ENCODE data around the gene EXOC1. TPM values are rescaled to one million over a fixed set of nuclear protein-coding genes. Genes with fewer than 3 reads are reported as not detected.

The EXOC1 gene
- total and polyA plus RNA-seq, 10 of the 15 experiments (the other 5 are each of a cell fraction or from before 2014, with no cell fraction given): 11.8 to 36.6 (median 21.1) TPM

DNA sequence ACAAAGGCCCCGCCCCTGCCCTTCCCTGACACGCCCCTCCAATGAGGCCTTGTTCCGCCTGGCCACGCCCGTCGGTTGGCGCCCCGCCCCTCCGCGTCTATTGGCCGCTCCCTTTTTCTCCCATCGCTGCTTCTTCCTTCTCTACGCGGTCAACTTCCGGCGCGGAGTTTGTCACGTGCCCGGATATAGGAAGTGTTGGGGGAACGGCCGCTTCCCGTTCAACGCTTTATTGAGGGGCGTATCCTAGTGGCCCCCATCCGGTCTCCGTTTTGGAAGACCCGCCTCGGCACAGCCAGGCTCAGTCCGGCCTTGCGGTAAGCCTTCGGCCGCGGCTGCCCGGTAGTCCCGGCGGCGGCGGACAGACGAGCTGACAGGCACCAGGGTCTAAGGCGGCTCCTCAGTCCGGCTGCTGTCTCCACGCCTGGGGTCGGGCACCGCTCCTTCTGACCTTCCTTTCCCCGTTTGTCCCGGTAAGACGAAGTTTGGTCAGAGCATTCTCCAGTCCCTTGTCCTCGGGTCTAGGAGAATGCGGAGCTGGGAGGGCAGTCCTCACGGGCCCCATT lies at the start of gene EXOC1 (continued):
- TF ChIP-seq, protein P1, sequence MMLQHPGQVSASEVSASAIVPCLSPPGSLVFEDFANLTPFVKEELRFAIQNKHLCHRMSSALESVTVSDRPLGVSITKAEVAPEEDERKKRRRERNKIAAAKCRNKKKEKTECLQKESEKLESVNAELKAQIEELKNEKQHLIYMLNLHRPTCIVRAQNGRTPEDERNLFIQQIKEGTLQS (IDR thresholded peaks at IDR 0.05; ENCODE audit: borderline replicate concordance, extremely low read depth, low read depth, low read length): peak; percentile 90
- peak; percentile 94 for TF ChIP-seq HDGF (IDR thresholded peaks at IDR 0.05)
- TF ChIP-seq ZSCAN29 (IDR thresholded peaks at IDR 0.05): no peak
- TF ChIP-seq SRF (IDR thresholded peaks at IDR 0.05; ENCODE audit: low read depth in 2 of 2, low read length in 2 of 2): peak; percentile 9 to 40; a peak in 1 of 4 replicates
- TF ChIP-seq STAT1 (conservative IDR thresholded peaks at IDR 0.05): peak; percentile 73; the same call in 1 of the 2 replicates
- no peak for TF ChIP-seq NR2F1 (conservative IDR thresholded peaks at IDR 0.05)
- TF ChIP-seq SP1 (IDR thresholded peaks at IDR 0.05; ENCODE audit: low read depth, low read length): peak; percentile 10
- TF ChIP-seq NFIC (IDR thresholded peaks at IDR 0.05; ENCODE audit: low read depth, low read length): no peak
- TF ChIP-seq MXI1 (IDR thresholded peaks at IDR 0.05; ENCODE audit: low read depth, low read length): no peak; the same call in 1 of the 2 replicates
- no peak for TF ChIP-seq EZH2 (IDR thresholded peaks at IDR 0.05; ENCODE audit: borderline replicate concordance, control insufficient read depth, low read depth, low read length)

DNA sequence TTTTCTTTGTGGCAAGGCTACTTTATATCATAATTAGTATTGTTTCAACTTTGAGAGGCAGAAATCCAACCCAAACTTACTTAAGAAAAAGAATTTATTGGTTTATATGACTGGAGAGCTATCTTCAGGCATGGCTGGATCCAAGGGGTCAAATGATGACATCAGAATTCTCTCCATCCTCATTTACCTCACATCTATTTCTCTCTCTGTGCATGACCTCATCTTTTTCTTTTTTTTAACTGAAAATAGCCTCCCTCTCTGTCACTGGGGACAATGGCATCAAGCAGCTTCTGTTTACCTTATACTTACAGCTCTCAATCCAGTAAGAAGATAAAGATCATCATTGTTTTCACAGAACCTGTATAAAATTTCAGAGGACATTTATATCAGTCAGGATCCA lies 45.9 kb upstream of the EXOC1 start:
- Histone ChIP-seq H3K4me3 (no peak overlapping the region), H3K36me3 (ENCODE audit: control insufficient read depth in 2 of 2, insufficient read depth in 2 of 2, low read length in 1 of 2) (no peaks in the 10 kb centered on the region), H3K27me3 (replicated peaks in 1 of 2; ENCODE audit: control insufficient read depth in 2 of 2, insufficient read depth in 2 of 2, low read length in 1 of 2) (no peaks in the 10 kb centered on the region; a peak in 1 of 4 replicates), H3K9me3 (replicated peaks; ENCODE audit: control insufficient read depth, insufficient read depth, low read length) (no peaks in the 10 kb centered on the region), H3K79me2 (ENCODE audit: control insufficient read depth, insufficient read depth, low read length) (no peaks in the 10 kb centered on the region), H3K4me1 (ENCODE audit: control insufficient read depth, insufficient read depth, low read length) (no peaks in the 10 kb centered on the region), H4K20me1 (ENCODE audit: control insufficient read depth, insufficient read depth) (no peaks in the 10 kb centered on the region), H3K9ac (ENCODE audit: control insufficient read depth, insufficient read depth, low read length) (no peak overlapping the region), H3K4me2 (ENCODE audit: control insufficient read depth, insufficient read depth) (no peak overlapping the region), H3K27ac (ENCODE audit: control insufficient read depth, insufficient read depth) (no peak overlapping the region), H2AFZ (ENCODE audit: control insufficient read depth, low read depth, low read length) (no peak overlapping the region)
- intact Hi-C loops (cut with micrococcal nuclease; ENCODE audit: unreplicated experiment) (no loop called here), in situ Hi-C loops (cut with MboI) (no loop called here)
- CTCF ChIA-PET: no interaction called here
- no TSS peak for BruUV-seq (replicated peaks)
- ATAC-seq (no peak), DNase-seq (ENCODE audit: low read depth, low spot score) (no peak), FAIRE-seq (no peak)
- SMC1A ChIA-PET (ENCODE audit: uncharacterized antibody, unreplicated experiment): no interaction called here
- RAD21 ChIA-PET (ENCODE audit: unreplicated experiment): no interaction called here
- POLR2A ChIA-PET: no interaction called here
- no peak for TF ChIP-seq FOXK2 (IDR thresholded peaks at IDR 0.05)

All from GM12878 (cell line).